ENCODE measurements around the gene EPG5.

EPG5 gene

GRCh38 chr18:45860971-45861370 is 106.2 kb downstream of the EPG5 start:
- no peak overlapping the region for H3K4me3 ChIP-seq (ENCODE audit: low read length)
- TF ChIP-seq, protein P1, sequence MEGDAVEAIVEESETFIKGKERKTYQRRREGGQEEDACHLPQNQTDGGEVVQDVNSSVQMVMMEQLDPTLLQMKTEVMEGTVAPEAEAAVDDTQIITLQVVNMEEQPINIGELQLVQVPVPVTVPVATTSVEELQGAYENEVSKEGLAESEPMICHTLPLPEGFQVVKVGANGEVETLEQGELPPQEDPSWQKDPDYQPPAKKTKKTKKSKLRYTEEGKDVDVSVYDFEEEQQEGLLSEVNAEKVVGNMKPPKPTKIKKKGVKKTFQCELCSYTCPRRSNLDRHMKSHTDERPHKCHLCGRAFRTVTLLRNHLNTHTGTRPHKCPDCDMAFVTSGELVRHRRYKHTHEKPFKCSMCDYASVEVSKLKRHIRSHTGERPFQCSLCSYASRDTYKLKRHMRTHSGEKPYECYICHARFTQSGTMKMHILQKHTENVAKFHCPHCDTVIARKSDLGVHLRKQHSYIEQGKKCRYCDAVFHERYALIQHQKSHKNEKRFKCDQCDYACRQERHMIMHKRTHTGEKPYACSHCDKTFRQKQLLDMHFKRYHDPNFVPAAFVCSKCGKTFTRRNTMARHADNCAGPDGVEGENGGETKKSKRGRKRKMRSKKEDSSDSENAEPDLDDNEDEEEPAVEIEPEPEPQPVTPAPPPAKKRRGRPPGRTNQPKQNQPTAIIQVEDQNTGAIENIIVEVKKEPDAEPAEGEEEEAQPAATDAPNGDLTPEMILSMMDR (conservative IDR thresholded peaks at IDR 0.05; ENCODE audit: low read depth, low read length): no peak

DNA sequence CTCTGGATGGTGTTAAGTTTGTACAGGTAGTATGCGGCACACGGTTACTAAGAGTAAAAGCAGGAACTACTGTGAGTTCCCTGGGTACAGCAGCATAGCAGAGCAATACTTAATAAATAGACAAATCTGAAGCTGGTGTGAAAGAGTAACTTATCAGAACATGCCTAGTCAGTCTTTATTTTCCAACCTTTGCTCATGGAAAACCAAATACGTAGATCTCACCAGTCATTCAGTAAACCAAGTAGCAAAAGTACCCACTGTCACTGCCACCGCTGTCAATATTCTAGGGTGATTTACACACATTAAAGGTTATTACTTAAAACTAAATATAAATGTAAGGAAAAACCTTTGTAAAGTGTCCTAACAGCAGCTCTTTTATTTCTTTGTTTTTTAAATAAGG is 106.6 kb downstream of the EPG5 start:
- no peak overlapping the region for H3K4me3 ChIP-seq (ENCODE audit: low read length)
- TF ChIP-seq, protein P1 (conservative IDR thresholded peaks at IDR 0.05; ENCODE audit: low read depth, low read length): no peak
- DNase-seq (ENCODE audit: low read depth): no peak

More at GRCh38 chr18:45860971-45861370, 106.2 kb downstream of the EPG5 start:
- no peak for DNase-seq (ENCODE audit: low read depth)

DNA sequence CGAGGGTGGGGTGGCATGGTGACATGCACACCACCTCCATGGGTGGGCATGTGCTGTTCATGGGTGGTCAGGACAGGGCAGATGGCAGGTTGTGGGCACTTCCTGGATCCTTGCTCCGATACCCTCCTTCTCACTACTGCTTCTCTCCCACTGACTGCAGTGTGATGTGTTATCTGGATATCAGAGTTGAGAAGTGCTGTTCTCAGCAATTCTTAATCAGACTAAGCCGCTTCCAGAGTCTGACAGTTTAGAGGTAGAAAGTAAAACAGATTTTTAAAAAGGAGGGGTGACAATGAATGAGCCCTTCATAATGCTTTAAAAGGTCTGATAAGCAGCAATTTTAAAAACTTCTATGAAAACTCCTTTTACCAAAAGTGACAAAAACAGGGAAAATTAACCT is 107.8 kb downstream of the EPG5 start:
- no peak overlapping the region for H3K4me3 ChIP-seq (ENCODE audit: low read length)
- TF ChIP-seq, protein P1 (conservative IDR thresholded peaks at IDR 0.05; ENCODE audit: low read depth, low read length): no peak
- no peak for DNase-seq (ENCODE audit: low read depth)

DNA sequence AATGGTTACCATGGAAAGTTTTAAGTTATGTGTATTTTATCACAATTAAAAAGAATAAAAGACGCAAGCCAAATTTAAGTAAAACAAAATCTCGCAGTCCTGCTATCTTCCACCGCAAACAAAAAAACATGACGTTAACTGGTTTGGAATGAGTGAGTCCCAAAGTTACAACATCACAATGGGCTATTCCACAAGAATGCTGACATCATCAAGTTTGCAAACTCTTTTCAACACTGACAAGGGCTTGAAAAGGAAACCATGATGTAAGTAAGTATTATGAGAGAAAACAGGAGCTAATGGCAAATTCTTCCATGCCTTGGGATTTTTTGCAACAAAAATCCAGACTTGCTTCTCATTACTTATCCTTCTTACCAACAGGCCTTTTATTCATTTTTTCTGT is 110.6 kb downstream of the EPG5 start:
- H3K4me3 ChIP-seq (ENCODE audit: low read length): no peak overlapping the region
- TF ChIP-seq, protein P1 (conservative IDR thresholded peaks at IDR 0.05; ENCODE audit: low read depth, low read length): no peak
- no peak for DNase-seq (ENCODE audit: low read depth)

- TF ChIP-seq, protein P1 (conservative IDR thresholded peaks at IDR 0.05; ENCODE audit: low read depth, low read length): no peak
- no peak for DNase-seq (ENCODE audit: low read depth)
- no peak overlapping the region for H3K4me3 ChIP-seq (ENCODE audit: low read length)
Observed at GRCh38 chr18:45854036-45854586, 113.0 kb downstream of the EPG5 start.

GRCh38 chr18:45852631-45853030 is 114.5 kb downstream of the EPG5 start:
- no peak for DNase-seq (ENCODE audit: low read depth)
- TF ChIP-seq, protein P1 (conservative IDR thresholded peaks at IDR 0.05; ENCODE audit: low read depth, low read length): no peak
- no peak overlapping the region for H3K4me3 ChIP-seq (ENCODE audit: low read length)

DNA sequence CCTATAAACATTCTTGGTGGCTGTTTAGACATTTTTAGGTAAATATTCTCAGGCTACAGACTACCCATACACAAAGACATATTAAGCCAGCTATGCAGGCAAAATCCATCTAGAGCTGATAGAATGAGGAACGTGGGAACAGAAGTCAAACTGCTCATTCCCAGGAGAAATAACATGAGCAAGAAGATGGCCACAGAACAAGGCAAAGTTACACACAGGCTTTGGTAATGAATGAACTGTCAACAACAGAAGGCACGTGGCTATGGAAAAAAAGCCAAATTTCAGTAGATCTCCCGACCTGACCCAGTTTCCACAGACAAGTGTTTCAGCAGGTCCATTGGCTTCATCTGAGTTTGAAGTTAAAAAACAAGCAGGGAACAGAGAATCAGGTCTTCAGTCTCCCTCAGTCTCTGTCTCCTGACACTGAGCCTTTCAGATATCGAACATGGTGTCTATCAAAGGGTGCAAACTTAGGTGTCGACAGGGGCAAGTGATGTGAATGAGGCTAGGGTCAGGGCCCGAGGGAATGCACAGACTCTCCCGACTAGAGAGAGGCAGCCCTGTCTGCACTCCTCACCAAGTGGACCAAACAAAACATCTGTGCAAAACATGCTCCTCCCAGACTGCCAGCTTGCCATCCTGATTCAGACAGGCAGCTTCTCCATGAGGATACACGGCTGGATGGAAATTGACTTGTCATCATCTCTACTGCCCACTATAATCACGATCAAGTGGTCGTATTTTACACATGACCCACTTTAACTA is 115.8 kb downstream of the EPG5 start:
- DNase-seq (ENCODE audit: low read depth): no peak

More for the DNA sequence above, 115.8 kb downstream of the EPG5 start:
- TF ChIP-seq, protein P1 (conservative IDR thresholded peaks at IDR 0.05; ENCODE audit: low read depth, low read length): no peak
- H3K4me3 ChIP-seq (ENCODE audit: low read length): no peak overlapping the region
